ENCODE results near the gene ADAMTSL1.

The ADAMTSL1 gene

GRCh38 chr9:18778846-18779245, 304.9 kb downstream of the ADAMTSL1 start:
- no peak for FAIRE-seq
- DNase-seq (ENCODE audit: extremely low spot score, insufficient read length, low read depth) = no peak

- FAIRE-seq (no peak), DNase-seq (ENCODE audit: extremely low spot score, insufficient read length, low read depth) (no peak)
Observed at GRCh38 chr9:18783909-18784308, 310.0 kb downstream of the ADAMTSL1 start.

- DNase-seq (ENCODE audit: extremely low spot score, insufficient read length, low read depth) = no peak
- no peak for FAIRE-seq
Observed at GRCh38 chr9:18785604-18786003, 311.7 kb downstream of the ADAMTSL1 start.

GRCh38 chr9:18786196-18786595, 312.2 kb downstream of the ADAMTSL1 start:
- FAIRE-seq = no peak
- DNase-seq (ENCODE audit: extremely low spot score, insufficient read length, low read depth) = no peak

GRCh38 chr9:18786911-18787650, 313.1 kb downstream of the ADAMTSL1 start:
- FAIRE-seq (no peak), DNase-seq (ENCODE audit: extremely low spot score, insufficient read length, low read depth) (no peak)

GRCh38 chr9:18788256-18788655, 314.3 kb downstream of the ADAMTSL1 start:
- DNase-seq (ENCODE audit: extremely low spot score, insufficient read length, low read depth) (no peak), FAIRE-seq (no peak)

GRCh38 chr9:18791074-18791473, 317.1 kb downstream of the ADAMTSL1 start:
- no peak for DNase-seq (ENCODE audit: extremely low spot score, insufficient read length, low read depth)

GRCh38 chr9:18793122-18793521, 319.2 kb downstream of the ADAMTSL1 start:
- DNase-seq (ENCODE audit: extremely low spot score, insufficient read length, low read depth) (no peak), FAIRE-seq (no peak)

More at GRCh38 chr9:18791074-18791473, 317.1 kb downstream of the ADAMTSL1 start:
- FAIRE-seq = no peak

GRCh38 chr9:18795947-18796671, 322.2 kb downstream of the ADAMTSL1 start:
- DNase-seq (ENCODE audit: extremely low spot score, insufficient read length, low read depth) (no peak), FAIRE-seq (no peak)

GRCh38 chr9:18796696-18797270, 322.8 kb downstream of the ADAMTSL1 start:
- no peak for FAIRE-seq
- no peak for DNase-seq (ENCODE audit: extremely low spot score, insufficient read length, low read depth)

GRCh38 chr9:18798106-18798505, 324.2 kb downstream of the ADAMTSL1 start:
- FAIRE-seq = no peak
- no peak for DNase-seq (ENCODE audit: extremely low spot score, insufficient read length, low read depth)

GRCh38 chr9:18798508-18799290, 324.7 kb downstream of the ADAMTSL1 start:
- FAIRE-seq (no peak), DNase-seq (ENCODE audit: extremely low spot score, insufficient read length, low read depth) (no peak)

GRCh38 chr9:18799428-18799827, 325.5 kb downstream of the ADAMTSL1 start:
- DNase-seq (ENCODE audit: extremely low spot score, insufficient read length, low read depth) (no peak), FAIRE-seq (no peak)

- FAIRE-seq = no peak
- DNase-seq (ENCODE audit: extremely low spot score, insufficient read length, low read depth) = no peak
Observed at GRCh38 chr9:18800579-18800978, 326.6 kb downstream of the ADAMTSL1 start.

GRCh38 chr9:18805386-18805785, 331.4 kb downstream of the ADAMTSL1 start:
- FAIRE-seq (no peak), DNase-seq (ENCODE audit: extremely low spot score, insufficient read length, low read depth) (no peak)

- no peak for FAIRE-seq
- DNase-seq (ENCODE audit: extremely low spot score, insufficient read length, low read depth) = no peak
Observed at GRCh38 chr9:18806232-18807080, 332.5 kb downstream of the ADAMTSL1 start.

GRCh38 chr9:18810581-18810980, 336.6 kb downstream of the ADAMTSL1 start:
- no peak for FAIRE-seq
- DNase-seq (ENCODE audit: extremely low spot score, insufficient read length, low read depth) = no peak

GRCh38 chr9:18811171-18811570, 337.2 kb downstream of the ADAMTSL1 start:
- DNase-seq (ENCODE audit: extremely low spot score, insufficient read length, low read depth) = no peak
- FAIRE-seq = no peak

GRCh38 chr9:18819418-18819817, 345.5 kb downstream of the ADAMTSL1 start:
- FAIRE-seq = no peak
- DNase-seq (ENCODE audit: extremely low spot score, insufficient read length, low read depth) = no peak

Data from GM18507 (cell line).